K562 (cell line): ENCODE data around the gene MYADML2.

Source experiments
- ATF4 ChIP-seq: fragments of 450-650 bp; formaldehyde crosslinking; IDR thresholded peaks from 2 replicates; pipeline ENCODE4 v1.4.0; 2022; ENCODE audit warnings: mild to moderate bottlenecking, moderate library complexity
- CHCHD3 ChIP-seq: fragments of 250-450 bp; sonication (Bioruptor Pico); IDR thresholded peaks from 2 replicates; pipeline ENCODE4 v2.1.2; 2022; ENCODE audit warnings: mild to moderate bottlenecking
- CREB5 ChIP-seq: fragments of 250-450 bp; sonication (Bioruptor Pico); IDR thresholded peaks from 2 replicates; pipeline ENCODE4 v1.5.0; 2020; ENCODE audit warnings: mild to moderate bottlenecking
- CTCF ChIP-seq, 3 experiments: IDR thresholded peaks in 2 of 3; conservative IDR thresholded peaks in 1 of 3; 2 replicates each; pipeline ENCODE4 v1.5.1; 2011 to 2012; ENCODE audit warnings: low read length in 3 of 3, mild to moderate bottlenecking in 3 of 3, control low read depth in 2 of 3, improper control_type of control experiment in 1 of 3, inconsistent platforms in 1 of 3, low read depth in 1 of 3, mixed read lengths in 1 of 3, moderate library complexity in 1 of 3; ENCODE audit not compliant: insufficient read depth in 2 of 3
- KDM1A ChIP-seq, 2 experiments: fragments of 450-650 bp; IDR thresholded peaks; 2 replicates each; pipeline ENCODE4 v1.6.1; 2016; ENCODE audit warnings: mild to moderate bottlenecking in 2 of 2
- NBN ChIP-seq: fragments of 450-650 bp; IDR thresholded peaks from 2 replicates; pipeline ENCODE4 v1.6.1; 2016; ENCODE audit warnings: low read depth, mild to moderate bottlenecking
- REST ChIP-seq, 2 experiments: fragments of 450-650 bp; formaldehyde crosslinking in 1 of 2; IDR thresholded peaks; 2 replicates each; pipeline versions ENCODE4 v1.4.0 to v1.6.1; 2014 to 2020; ENCODE audit warnings: mild to moderate bottlenecking in 2 of 2, borderline replicate concordance in 1 of 2, low read depth in 1 of 2
- USF1 ChIP-seq: sonication (generic); formaldehyde crosslinking; IDR thresholded peaks from 2 replicates; pipeline ENCODE4 v1.9.0; 2022; ENCODE audit warnings: mild to moderate bottlenecking, missing genetic modification reagents
- ZNF384 ChIP-seq: IDR thresholded peaks from 2 replicates; pipeline ENCODE4 v1.6.1; 2012; ENCODE audit warnings: low read depth, low read length, improper control_type of control experiment

- TF ChIP-seq CTCF (IDR thresholded peaks at IDR 0.05 in 2 of 3, conservative IDR thresholded peaks at IDR 0.05 in 1 of 3; ENCODE audit: insufficient read depth in 2 of 3, low read depth in 1 of 3, low read length in 3 of 3) (no peak), KDM1A (IDR thresholded peaks at IDR 0.05) (no peak), CREB5 (CRISPR knock-in tag) (no peak), ATF4 (no peak), NBN (no peak), ZNF384 (no peak), USF1 (CRISPR knock-in tag) (no peak), REST (IDR thresholded peaks at IDR 0.05; ENCODE audit: borderline replicate concordance) (no peak), REST (CRISPR knock-in tag; IDR thresholded peaks at IDR 0.05; ENCODE audit: low read depth) (no peak), CHCHD3 (CRISPR knock-in tag) (no peak)
Observed at GRCh38 chr17:81918832-81919545, 28.0 kb downstream of the MYADML2 start.
